Endothelial cell (in vitro differentiated cells): ENCODE results near the gene S100A11. TPM values are rescaled to one million over a fixed set of nuclear protein-coding genes. Genes with fewer than 3 reads are reported as not detected.

Experiments
- DNase-seq: peaks from one replicate; pipeline ENCODE4 v3.0.0; 2021; ENCODE audit warnings: low spot score
- H3K27ac Mint-ChIP-seq: one replicate; pipeline ENCODE4 v1.8.0; 2021; ENCODE audit warnings: mixed read lengths, inconsistent platforms; ENCODE audit not compliant: unreplicated experiment
- H3K27me3 Mint-ChIP-seq: one replicate; pipeline ENCODE4 v1.8.0; 2021; ENCODE audit warnings: mild to moderate bottlenecking, moderate library complexity, mixed read lengths, inconsistent platforms; ENCODE audit not compliant: unreplicated experiment
- H3K36me3 Mint-ChIP-seq: one replicate; pipeline ENCODE4 v1.8.0; 2021; ENCODE audit warnings: mild to moderate bottlenecking, low read depth, mixed read lengths, inconsistent platforms; ENCODE audit not compliant: unreplicated experiment
- H3K4me1 Mint-ChIP-seq: one replicate; pipeline ENCODE4 v1.8.0; 2021; ENCODE audit warnings: mild to moderate bottlenecking, mixed read lengths, inconsistent platforms; ENCODE audit not compliant: unreplicated experiment
- H3K4me3 Mint-ChIP-seq: one replicate; pipeline ENCODE4 v1.8.0; 2021; ENCODE audit warnings: mild to moderate bottlenecking, mixed read lengths, inconsistent platforms; ENCODE audit not compliant: unreplicated experiment
- H3K9me3 Mint-ChIP-seq: one replicate; pipeline ENCODE4 v1.8.0; 2021; ENCODE audit warnings: mixed read lengths, inconsistent platforms; ENCODE audit not compliant: unreplicated experiment
- total RNA-seq: library from RNA; stranded (reverse); fragmentation: NEBNext Ultra II Directional; extraction: Animal tissue kit (Norgen Biotek cat#: 25700); gene quantifications from one replicate; pipeline ENCODE4 v1.2.1, GENCODE V29; 2021; ENCODE audit not compliant: unreplicated experiment
- TF ChIP-seq, protein P1 (sequence below): fragments of 200-600 bp; sonication (generic); IDR thresholded peaks from one replicate; pipeline ENCODE4 v1.5.0; 2021; ENCODE audit warnings: antibody characterized with exemption; ENCODE audit not compliant: unreplicated experiment

The S100A11 gene
- total RNA-seq, 1 donor from 2014 or later: 1,124 TPM

DNA sequence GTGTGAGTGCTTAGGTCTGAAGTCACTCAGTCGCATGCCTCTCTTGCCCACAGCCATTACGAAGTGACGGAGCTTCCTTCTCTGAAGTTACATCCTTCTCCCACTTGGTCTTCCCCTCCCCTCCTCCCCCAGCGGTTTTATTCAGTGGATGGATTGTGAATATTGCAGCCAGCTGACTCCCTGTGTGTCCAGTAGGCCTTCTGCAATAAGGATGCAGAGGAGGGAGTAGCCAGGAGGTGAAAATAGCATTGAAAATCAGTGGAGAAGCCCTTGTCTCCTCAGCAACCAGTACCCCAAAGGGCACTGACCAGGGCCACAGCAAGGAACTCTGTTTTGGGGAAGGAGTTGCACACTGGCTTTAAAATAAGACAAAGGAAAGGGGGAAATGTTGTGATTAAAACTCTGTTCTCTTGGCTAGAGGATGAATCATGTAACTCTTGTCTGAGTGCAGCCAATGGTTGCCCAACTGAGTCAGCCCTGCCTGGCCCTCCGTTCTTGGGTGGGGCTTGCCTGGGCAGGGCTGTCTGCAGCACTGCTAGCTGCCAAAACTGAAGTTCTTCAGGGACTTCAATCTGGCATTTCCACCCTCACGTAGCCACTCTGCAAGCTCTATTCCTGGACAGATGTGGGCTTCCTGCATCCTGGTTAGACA is 47.5 kb downstream of the S100A11 start:
- peaks cover 3% of the 10 kb centered on the region for H3K36me3 Mint-ChIP-seq
- peaks cover 3% of the 10 kb centered on the region for H3K27me3 Mint-ChIP-seq
- H3K27ac Mint-ChIP-seq: no peak overlapping the region
- no peaks in the 10 kb centered on the region for H3K9me3 Mint-ChIP-seq
- H3K4me1 Mint-ChIP-seq: peaks cover 29% of the 10 kb centered on the region
- TF ChIP-seq, protein P1, sequence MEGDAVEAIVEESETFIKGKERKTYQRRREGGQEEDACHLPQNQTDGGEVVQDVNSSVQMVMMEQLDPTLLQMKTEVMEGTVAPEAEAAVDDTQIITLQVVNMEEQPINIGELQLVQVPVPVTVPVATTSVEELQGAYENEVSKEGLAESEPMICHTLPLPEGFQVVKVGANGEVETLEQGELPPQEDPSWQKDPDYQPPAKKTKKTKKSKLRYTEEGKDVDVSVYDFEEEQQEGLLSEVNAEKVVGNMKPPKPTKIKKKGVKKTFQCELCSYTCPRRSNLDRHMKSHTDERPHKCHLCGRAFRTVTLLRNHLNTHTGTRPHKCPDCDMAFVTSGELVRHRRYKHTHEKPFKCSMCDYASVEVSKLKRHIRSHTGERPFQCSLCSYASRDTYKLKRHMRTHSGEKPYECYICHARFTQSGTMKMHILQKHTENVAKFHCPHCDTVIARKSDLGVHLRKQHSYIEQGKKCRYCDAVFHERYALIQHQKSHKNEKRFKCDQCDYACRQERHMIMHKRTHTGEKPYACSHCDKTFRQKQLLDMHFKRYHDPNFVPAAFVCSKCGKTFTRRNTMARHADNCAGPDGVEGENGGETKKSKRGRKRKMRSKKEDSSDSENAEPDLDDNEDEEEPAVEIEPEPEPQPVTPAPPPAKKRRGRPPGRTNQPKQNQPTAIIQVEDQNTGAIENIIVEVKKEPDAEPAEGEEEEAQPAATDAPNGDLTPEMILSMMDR: no peak
- no peak overlapping the region for H3K4me3 Mint-ChIP-seq
- DNase-seq: no peak

DNA sequence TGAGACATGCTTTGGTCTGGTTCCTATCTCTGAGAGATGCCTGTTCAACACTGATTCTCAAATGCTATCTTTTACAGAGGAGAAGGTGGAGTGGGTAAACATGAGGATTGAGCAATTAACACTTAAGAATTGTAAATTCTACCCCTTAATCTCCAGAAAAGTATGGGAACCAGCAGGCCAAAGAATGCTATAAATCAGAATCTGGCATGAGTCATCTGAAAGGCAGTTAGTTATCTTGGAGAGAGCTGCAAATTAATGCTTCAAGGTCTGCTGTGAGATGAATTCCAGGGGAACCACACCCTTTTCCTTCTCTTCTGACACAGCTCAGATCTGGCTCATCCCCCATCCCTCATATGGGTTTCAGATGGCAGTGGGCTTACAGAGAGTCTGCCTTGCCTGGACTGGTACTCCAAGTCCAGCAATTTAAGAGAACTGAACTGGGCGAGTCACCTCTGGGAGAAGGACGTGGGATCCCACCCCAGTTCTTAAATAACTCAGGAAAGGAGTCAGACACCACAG is 48.3 kb downstream of the S100A11 start:
- TF ChIP-seq, protein P1: no peak
- Mint-ChIP-seq H3K4me3 (peak overlapping the region; percentile 15), H3K36me3 (peaks cover 9% of the 10 kb centered on the region), H3K27me3 (peaks cover 3% of the 10 kb centered on the region), H3K9me3 (no peaks in the 10 kb centered on the region), H3K27ac (no peak overlapping the region), H3K4me1 (peaks cover 29% of the 10 kb centered on the region)
- no peak for DNase-seq

DNA sequence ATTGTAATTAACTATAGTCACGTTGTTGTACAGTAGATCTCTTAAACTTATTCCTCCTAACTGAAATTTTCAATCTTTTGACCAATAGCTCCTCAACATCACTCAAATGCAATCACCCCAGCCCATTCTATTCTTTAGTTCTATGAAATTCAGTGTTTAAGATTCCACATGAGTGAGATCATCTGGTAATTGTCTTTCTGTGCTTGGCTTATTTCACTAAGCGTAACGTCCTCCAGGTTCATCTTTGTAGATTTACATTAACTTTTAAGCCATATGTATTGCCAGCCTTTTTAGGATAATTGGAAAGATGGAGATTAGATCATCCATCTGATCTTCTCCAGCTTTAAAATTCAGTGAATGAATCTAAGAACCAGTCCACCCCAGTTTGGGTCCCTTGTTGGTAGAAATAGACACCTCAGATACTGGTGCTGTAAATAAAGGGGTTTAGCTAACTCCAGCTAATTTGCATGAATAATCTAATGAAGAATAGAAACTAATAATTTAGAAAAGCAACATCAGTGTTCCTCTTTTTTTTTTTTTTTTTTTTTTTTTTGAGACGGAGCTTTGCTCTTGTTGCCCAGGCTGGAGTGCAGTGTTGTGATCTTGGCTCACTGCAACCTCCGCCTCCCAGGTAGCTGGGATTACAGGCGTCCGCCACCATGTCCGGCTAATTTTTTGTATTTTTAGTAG is 50.2 kb downstream of the S100A11 start:
- no peak for DNase-seq
- Mint-ChIP-seq H3K9me3 (no peaks in the 10 kb centered on the region), H3K4me1 (peaks cover 20% of the 10 kb centered on the region), H3K4me3 (no peak overlapping the region), H3K27me3 (no peaks in the 10 kb centered on the region), H3K27ac (no peak overlapping the region), H3K36me3 (peaks cover 9% of the 10 kb centered on the region)
- TF ChIP-seq, protein P1: no peak

DNA sequence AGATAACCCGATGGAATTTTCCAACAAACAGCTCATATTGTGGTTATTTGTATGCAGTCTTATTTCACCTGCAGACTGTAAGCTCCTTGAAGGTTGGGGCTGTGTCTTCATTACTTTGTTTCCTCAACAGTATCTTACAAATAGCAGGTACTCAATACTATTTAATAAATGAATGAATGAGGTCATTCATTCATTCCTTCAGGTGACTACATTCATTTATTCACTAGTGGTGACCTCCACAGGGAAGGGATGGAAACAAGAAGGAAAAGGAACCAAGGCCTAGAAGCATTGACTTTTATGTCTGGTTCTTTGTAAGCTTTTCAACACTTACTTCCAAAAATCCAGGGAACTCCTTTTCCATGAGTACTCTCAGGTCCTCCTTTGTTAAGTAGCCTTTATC is 51.0 kb downstream of the S100A11 start:
- Mint-ChIP-seq H3K4me3 (no peak overlapping the region), H3K4me1 (peaks cover 18% of the 10 kb centered on the region), H3K27ac (no peak overlapping the region), H3K9me3 (no peaks in the 10 kb centered on the region), H3K27me3 (no peaks in the 10 kb centered on the region), H3K36me3 (peaks cover 12% of the 10 kb centered on the region)
- no peak for DNase-seq
- TF ChIP-seq, protein P1: no peak

DNA sequence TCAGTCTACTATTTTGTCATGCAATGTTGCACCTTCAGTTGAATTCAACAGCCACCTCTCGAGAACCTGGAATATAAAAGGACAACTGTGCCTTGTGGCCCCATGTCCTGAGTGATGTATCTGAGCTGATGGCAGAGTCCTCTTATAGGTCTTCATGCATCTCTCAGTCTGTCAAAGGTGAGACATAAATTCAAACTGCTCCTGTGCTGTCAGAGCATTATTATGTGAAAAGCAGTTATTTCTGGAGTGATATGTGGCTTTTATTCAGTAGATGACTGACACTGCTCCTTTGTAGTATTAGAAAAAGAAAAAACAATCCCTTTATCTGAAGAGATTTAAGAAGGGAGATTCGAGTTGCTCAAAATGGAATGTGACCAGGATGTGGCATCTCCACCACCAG is 51.5 kb downstream of the S100A11 start:
- peaks cover 12% of the 10 kb centered on the region for H3K36me3 Mint-ChIP-seq
- no peaks in the 10 kb centered on the region for H3K9me3 Mint-ChIP-seq
- DNase-seq: no peak
- no peaks in the 10 kb centered on the region for H3K27me3 Mint-ChIP-seq
- peaks cover 18% of the 10 kb centered on the region for H3K4me1 Mint-ChIP-seq
- TF ChIP-seq, protein P1: no peak
- H3K4me3 Mint-ChIP-seq: no peak overlapping the region
- H3K27ac Mint-ChIP-seq: no peak overlapping the region
